Measurements from ENCODE around the gene RPL6. TPM values are rescaled to one million over a fixed set of nuclear protein-coding genes. Genes with fewer than 3 reads are reported as not detected.

RPL6 gene
- polyA plus RNA-seq, 1 donor from 2014 or later = 1,647 TPM

- Histone ChIP-seq H3F3A (ENCODE audit: insufficient read depth, low read length, poor library complexity, severe bottlenecking) (peaks cover 4% of the 10 kb centered on the region), H2AFZ (ENCODE audit: low read depth, low read length) (no peak overlapping the region), H3K36me3 (ENCODE audit: insufficient read depth, low read length) (peaks cover 8% of the 10 kb centered on the region), H3K27me3 (ENCODE audit: insufficient read depth, low read depth, low read length) (no peaks in the 10 kb centered on the region), H3K79me2 (replicated peaks; ENCODE audit: insufficient read depth, low read length) (peaks cover 8% of the 10 kb centered on the region), H3K4me2 (ENCODE audit: low read length) (no peak overlapping the region), H3K9ac (ENCODE audit: low read length) (no peak overlapping the region), H3K9me3 (ENCODE audit: low read length) (no peaks in the 10 kb centered on the region), H3K4me3 (ENCODE audit: low read length) (peak overlapping the region; percentile 87), H4K20me1 (ENCODE audit: insufficient read depth) (no peaks in the 10 kb centered on the region), H3K27ac (ENCODE audit: low read length) (no peak overlapping the region), H3K9me2 (ENCODE audit: insufficient read depth, low read length) (no peaks in the 10 kb centered on the region)
- TF ChIP-seq POLR2AphosphoS5 (IDR thresholded peaks at IDR 0.05) (no peak), EZH2 (IDR thresholded peaks at IDR 0.05; ENCODE audit: borderline replicate concordance, insufficient read depth, low read length, poor library complexity, severe bottlenecking) (no peak), REST (IDR thresholded peaks at IDR 0.05; ENCODE audit: borderline replicate concordance) (no peak), EP300 (conservative IDR thresholded peaks at IDR 0.05; ENCODE audit: poor library complexity, severe bottlenecking) (no peak), SMC3 (conservative IDR thresholded peaks at IDR 0.05; ENCODE audit: poor library complexity) (no peak), RAD21 (conservative IDR thresholded peaks at IDR 0.05) (no peak), CTCF (IDR thresholded peaks at IDR 0.05; ENCODE audit: poor library complexity, severe bottlenecking) (no peak), TAF1 (IDR thresholded peaks at IDR 0.05; ENCODE audit: low read depth) (no peak), MXI1 (conservative IDR thresholded peaks at IDR 0.05; ENCODE audit: poor library complexity, severe bottlenecking) (no peak)
These were observed 2.6 kb downstream of the RPL6 start for GRCh38 chr12:112406519-112407488.

- no peak for TF ChIP-seq EP300 (conservative IDR thresholded peaks at IDR 0.05; ENCODE audit: poor library complexity, severe bottlenecking)
- no peak for TF ChIP-seq EZH2 (IDR thresholded peaks at IDR 0.05; ENCODE audit: borderline replicate concordance, insufficient read depth, low read length, poor library complexity, severe bottlenecking)
- TF ChIP-seq MXI1 (conservative IDR thresholded peaks at IDR 0.05; ENCODE audit: poor library complexity, severe bottlenecking) = no peak
- no peak for TF ChIP-seq CTCF (IDR thresholded peaks at IDR 0.05; ENCODE audit: poor library complexity, severe bottlenecking)
- TF ChIP-seq REST (IDR thresholded peaks at IDR 0.05; ENCODE audit: borderline replicate concordance) = no peak
- no peak for TF ChIP-seq TAF1 (IDR thresholded peaks at IDR 0.05; ENCODE audit: low read depth)
- TF ChIP-seq RAD21 (conservative IDR thresholded peaks at IDR 0.05) = no peak
- no peak for TF ChIP-seq POLR2AphosphoS5 (IDR thresholded peaks at IDR 0.05)
- no peak for TF ChIP-seq SMC3 (conservative IDR thresholded peaks at IDR 0.05; ENCODE audit: poor library complexity)
- H3K9me2 ChIP-seq (ENCODE audit: insufficient read depth, low read length) = no peaks in the 10 kb centered on the region
- H3K79me2 ChIP-seq (replicated peaks; ENCODE audit: insufficient read depth, low read length) = no peaks in the 10 kb centered on the region
- no peaks in the 10 kb centered on the region for H3K9me3 ChIP-seq (ENCODE audit: low read length)
- H3K36me3 ChIP-seq (ENCODE audit: insufficient read depth, low read length) = peaks cover 8% of the 10 kb centered on the region
- peaks cover 2% of the 10 kb centered on the region for H3F3A ChIP-seq (ENCODE audit: insufficient read depth, low read length, poor library complexity, severe bottlenecking)
- H3K4me2 ChIP-seq (ENCODE audit: low read length) = no peak overlapping the region
- no peaks in the 10 kb centered on the region for H3K27me3 ChIP-seq (ENCODE audit: insufficient read depth, low read depth, low read length)
- H4K20me1 ChIP-seq (ENCODE audit: insufficient read depth) = no peaks in the 10 kb centered on the region
- H3K9ac ChIP-seq (ENCODE audit: low read length) = no peak overlapping the region
- no peak overlapping the region for H3K4me3 ChIP-seq (ENCODE audit: low read length)
- no peak overlapping the region for H3K27ac ChIP-seq (ENCODE audit: low read length)
- no peak overlapping the region for H2AFZ ChIP-seq (ENCODE audit: low read depth, low read length)
These were observed 7.4 kb downstream of the RPL6 start for GRCh38 chr12:112401903-112402498.

All from neural cell (in vitro differentiated cells).